ENCODE measurements around the gene KCNJ6.
A peak's percentile ranks its signal among the peaks of the same experiment; 100 is the strongest.

The KCNJ6 gene

GRCh38 chr21:37639756-37640155 lies 276.5 kb downstream of the KCNJ6 start:
- no peak for TF ChIP-seq CTCF (IDR thresholded peaks at IDR 0.05; ENCODE audit: control insufficient read depth, insufficient read depth, low read depth, low read length, missing control alignments)
- no peak for DNase-seq (ENCODE audit: low read depth)
- H3K4me3 ChIP-seq (ENCODE audit: control insufficient read depth, low read depth, low read length) = no peak overlapping the region

- H3K4me3 ChIP-seq (ENCODE audit: control insufficient read depth, low read depth, low read length) = no peak overlapping the region
- no peak for TF ChIP-seq CTCF (IDR thresholded peaks at IDR 0.05; ENCODE audit: control insufficient read depth, insufficient read depth, low read depth, low read length, missing control alignments)
- DNase-seq (ENCODE audit: low read depth) = peak; percentile 79
Observed at GRCh38 chr21:37636152-37636860, 280.0 kb downstream of the KCNJ6 start.

- DNase-seq (ENCODE audit: low read depth) = no peak
- TF ChIP-seq CTCF (IDR thresholded peaks at IDR 0.05; ENCODE audit: control insufficient read depth, insufficient read depth, low read depth, low read length, missing control alignments) = no peak
- H3K4me3 ChIP-seq (ENCODE audit: control insufficient read depth, low read depth, low read length) = no peak overlapping the region
Observed at GRCh38 chr21:37631319-37632117, 284.7 kb downstream of the KCNJ6 start.

GRCh38 chr21:37630872-37631271 lies 285.4 kb downstream of the KCNJ6 start:
- no peak overlapping the region for H3K4me3 ChIP-seq (ENCODE audit: control insufficient read depth, low read depth, low read length)
- no peak for DNase-seq (ENCODE audit: low read depth)
- TF ChIP-seq CTCF (IDR thresholded peaks at IDR 0.05; ENCODE audit: control insufficient read depth, insufficient read depth, low read depth, low read length, missing control alignments) = no peak

GRCh38 chr21:37628362-37628761 lies 287.9 kb downstream of the KCNJ6 start:
- H3K4me3 ChIP-seq (ENCODE audit: control insufficient read depth, low read depth, low read length) = no peak overlapping the region
- no peak for DNase-seq (ENCODE audit: low read depth)
- no peak for TF ChIP-seq CTCF (IDR thresholded peaks at IDR 0.05; ENCODE audit: control insufficient read depth, insufficient read depth, low read depth, low read length, missing control alignments)

GRCh38 chr21:37627561-37627960 lies 288.7 kb downstream of the KCNJ6 start:
- TF ChIP-seq CTCF (IDR thresholded peaks at IDR 0.05; ENCODE audit: control insufficient read depth, insufficient read depth, low read depth, low read length, missing control alignments) = no peak
- DNase-seq (ENCODE audit: low read depth) = no peak

More at GRCh38 chr21:37627561-37627960, 288.7 kb downstream of the KCNJ6 start:
- H3K4me3 ChIP-seq (ENCODE audit: control insufficient read depth, low read depth, low read length) = no peak overlapping the region

All from AG09309 (cell line).